NCI-H1436 (cell line): ENCODE measurements around the gene CBLB.
"Not testable (repeated sequence)": the region's sequence is repeated elsewhere in the genome, so short reads cannot be mapped to it uniquely, and the experiment has no call there.

Experiments used
- DNase-seq: peaks from one replicate; lab custom pipeline; 2025; lab: John Stamatoyannopoulos, UW

The CBLB gene

GRCh38 chr3:105752791-105753415 lies 115.9 kb downstream of the CBLB start:
- DNase-seq = no peak

DNA sequence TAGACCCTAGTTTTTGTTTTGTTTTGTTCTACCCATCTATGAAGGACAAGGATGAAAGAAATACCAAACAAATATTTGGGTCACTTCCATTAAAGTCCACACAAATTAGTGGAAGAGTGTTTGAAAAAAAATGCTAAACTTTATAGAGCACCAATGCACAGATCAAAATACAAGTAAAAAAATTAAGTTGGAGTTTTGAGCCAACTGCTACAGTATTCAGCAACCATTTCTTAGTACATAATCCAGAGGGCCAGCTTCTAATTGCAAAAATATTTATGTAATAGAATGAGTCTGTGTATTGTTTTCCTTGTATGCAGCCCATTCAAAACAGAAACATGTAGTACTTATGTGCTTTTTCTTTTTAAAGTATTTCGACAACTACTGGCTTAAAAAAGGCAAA lies 121.1 kb downstream of the CBLB start:
- no peak for DNase-seq

DNA sequence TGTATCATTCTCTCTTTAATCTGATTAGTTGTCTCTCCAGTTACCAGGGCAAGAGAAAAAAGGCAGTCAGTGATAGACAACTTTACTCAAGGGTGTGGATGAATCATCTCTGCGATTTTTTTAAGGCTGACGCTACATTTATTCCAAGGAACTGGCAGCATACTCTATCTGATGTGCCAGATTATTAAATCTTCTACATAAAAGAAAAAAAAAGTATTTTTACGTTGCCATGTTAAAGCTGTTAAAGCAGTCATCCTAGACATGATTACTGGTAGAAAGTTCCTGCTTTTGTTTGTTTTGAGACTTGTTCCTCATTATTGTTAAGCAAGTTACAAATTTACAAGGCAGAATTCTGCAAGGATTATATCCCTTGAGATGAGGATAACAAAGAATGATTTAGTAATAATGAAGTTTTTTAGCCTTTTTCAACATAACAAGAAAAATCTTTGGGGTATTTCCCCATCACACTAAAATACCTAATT lies 121.7 kb downstream of the CBLB start:
- no peak for DNase-seq

GRCh38 chr3:105746231-105746996 lies 122.4 kb downstream of the CBLB start:
- DNase-seq = no peak

DNA sequence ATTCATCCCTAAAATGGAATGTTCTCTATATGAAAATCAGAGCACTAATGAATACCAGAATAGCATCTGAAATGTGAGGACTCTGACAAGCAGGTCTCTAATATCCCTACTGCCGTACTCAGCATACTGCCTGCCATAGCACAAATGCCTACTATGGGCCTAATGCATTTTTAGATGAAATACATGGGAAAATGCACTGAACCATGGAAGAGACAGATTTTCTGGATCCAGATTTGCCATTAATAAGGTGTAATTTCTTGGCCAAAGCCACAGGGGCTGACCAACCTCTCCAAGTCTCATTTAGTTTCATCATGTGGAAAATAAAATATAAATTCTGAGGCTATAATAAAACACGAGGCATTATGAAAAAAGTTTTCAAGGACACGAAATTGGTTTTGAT lies 123.8 kb downstream of the CBLB start:
- DNase-seq = no peak

DNA sequence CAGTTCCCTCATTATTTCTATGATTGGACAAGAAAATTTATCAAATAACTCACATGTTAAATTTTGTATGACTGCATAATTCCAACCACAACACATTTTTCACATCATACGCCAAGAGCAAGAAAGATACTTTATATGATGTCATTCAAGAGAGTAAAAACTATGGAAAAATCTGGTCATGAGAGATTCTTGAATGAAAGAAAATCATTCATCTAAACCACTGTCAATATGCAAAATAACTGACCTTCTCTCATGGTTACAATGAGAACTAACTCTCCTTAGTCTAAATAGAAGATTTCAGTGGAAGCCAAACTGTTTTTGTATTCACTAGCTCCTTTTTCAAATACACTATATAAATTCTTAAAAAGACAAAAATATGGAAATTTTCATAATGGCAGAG lies 124.6 kb downstream of the CBLB start:
- DNase-seq = no peak

DNA sequence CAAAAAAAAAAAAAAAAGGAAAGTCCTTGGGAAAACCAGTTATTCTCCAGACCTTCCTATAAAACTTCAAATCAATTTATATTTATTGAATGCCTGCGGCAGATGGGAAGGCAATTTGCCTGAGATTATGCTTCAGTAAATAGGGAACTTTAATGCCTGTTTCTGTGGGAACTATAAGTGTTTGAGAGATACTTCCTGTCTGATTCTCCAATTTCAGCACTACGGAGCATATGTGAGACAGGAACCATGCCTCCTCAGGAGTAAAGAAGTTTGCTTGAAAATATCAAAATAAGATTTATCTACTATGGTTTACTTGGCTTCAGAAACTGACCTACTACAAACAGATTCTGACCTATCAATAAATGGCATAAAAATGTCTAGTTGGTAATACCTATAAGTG lies 135.5 kb downstream of the CBLB start:
- no peak for DNase-seq

DNA sequence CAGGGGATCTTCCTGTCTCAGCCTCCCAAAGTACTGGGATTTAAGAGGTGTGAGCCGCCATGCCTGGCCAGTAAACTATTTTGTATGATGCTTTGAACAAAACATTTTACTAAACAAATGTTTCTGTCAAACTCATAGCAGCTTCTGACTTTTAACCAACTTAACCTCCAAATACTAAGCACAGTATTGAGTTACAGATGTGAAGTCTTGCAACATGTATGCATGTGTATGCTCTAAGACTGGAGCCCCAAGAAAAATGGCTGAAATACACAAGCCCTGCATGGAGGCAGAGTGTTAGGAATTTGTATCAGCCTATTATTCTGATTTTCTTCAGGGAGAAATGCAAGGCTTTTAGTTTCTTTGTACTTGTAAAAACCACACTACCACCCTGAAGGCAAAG lies 137.1 kb downstream of the CBLB start:
- no peak for DNase-seq

- no peak for DNase-seq
Measured at GRCh38 chr3:105730801-105731354, 137.9 kb downstream of the CBLB start.

DNA sequence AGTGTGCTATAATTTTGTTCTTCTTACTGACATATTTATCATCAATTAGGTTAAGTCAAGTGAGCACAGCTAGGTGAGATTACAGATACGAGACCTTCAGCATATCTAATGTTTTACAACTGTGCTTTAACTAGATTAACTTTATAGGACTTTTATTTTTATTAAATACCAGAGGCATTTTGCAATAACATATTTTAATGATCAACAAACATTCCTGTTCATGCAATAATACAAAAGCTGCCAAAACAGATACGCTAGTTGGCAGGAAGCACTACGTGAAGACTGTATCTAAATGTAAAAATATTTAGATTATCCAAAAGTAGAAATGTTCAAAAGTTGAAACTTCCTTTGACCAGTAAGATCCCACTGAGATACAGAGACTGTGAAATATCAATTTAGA lies 139.1 kb downstream of the CBLB start:
- DNase-seq = no peak

GRCh38 chr3:105728771-105729312 lies 140.0 kb downstream of the CBLB start:
- no peak for DNase-seq

DNA sequence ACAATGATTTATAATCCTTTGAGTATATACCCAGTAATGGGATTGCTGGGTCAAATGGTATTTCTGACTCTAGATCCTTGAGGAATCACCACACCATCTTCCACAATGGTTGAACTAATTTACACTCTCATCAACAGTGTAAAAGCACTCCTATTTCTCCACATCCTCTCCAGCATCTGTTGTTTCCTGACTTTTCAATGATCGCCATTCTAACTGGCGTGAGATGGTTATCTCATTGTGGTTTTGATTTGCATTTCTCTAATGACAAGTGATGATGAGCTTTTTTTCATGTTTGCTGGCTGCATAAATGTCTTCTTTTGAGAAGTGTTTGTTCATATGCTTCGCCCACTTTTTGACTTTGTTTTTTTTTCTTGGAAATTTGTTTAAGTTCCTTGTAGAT lies 141.8 kb downstream of the CBLB start:
- DNase-seq = not testable (repeated sequence)

- DNase-seq = no peak
Measured at GRCh38 chr3:105722943-105723556, 145.8 kb downstream of the CBLB start.

GRCh38 chr3:105719791-105720190 lies 149.0 kb downstream of the CBLB start:
- DNase-seq = no peak

DNA sequence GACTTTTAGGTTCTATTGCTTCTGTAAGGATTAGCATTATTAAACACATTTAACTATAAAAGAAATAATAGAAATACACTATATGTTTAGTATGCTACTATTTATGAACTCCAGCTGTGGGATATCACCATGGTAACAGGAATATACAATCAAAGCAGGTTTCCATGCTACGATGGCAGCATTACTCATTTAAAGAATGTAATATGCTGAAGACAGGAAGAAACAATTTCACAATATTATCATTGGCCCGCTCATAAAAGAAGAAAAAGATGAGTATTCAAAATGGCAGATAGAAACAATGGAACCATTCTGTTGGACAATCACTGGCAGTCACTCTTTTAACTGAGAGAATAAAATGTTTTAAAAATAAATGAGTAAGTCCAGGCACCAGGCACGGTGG lies 153.4 kb downstream of the CBLB start:
- DNase-seq = no peak

DNA sequence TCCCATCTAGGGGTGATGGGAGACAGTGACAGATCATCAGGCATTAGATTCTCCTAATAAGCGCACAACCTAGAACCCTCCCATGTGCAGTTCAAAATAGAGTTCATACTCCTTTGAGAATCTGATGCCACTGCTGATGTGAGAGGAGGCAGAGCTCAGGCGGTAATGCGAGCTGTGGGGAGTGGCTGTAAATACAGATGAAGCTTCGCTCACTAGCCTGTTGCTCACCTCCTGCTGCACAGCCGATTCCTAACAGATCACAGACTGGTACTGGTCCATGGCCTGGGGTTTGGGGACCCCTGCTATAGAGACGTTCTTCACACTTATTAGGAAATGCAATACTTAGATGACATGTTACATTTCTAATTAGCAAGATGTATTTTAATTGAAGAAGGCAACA lies 154.4 kb downstream of the CBLB start:
- no peak for DNase-seq

GRCh38 chr3:105708980-105709379 lies 159.8 kb downstream of the CBLB start:
- no peak for DNase-seq

DNA sequence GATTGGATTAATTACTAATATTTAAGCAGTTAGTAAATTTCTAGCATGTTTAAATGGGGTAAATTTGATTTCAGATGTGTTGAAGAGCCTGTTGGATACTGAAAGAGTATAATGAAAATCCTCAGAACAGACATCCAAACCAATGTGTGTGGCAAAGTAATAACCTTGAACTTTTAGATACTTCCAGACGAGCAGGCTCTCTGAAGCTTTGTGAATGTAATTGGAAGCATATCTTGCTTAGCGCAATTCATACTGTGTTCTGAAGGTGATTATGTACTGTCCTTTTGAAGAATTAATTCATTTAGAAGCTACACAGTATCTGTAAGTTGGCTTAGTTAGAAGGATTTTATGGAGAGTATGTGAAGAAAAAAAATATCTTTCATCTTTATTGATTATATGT lies 161.8 kb downstream of the CBLB start:
- DNase-seq = no peak

DNA sequence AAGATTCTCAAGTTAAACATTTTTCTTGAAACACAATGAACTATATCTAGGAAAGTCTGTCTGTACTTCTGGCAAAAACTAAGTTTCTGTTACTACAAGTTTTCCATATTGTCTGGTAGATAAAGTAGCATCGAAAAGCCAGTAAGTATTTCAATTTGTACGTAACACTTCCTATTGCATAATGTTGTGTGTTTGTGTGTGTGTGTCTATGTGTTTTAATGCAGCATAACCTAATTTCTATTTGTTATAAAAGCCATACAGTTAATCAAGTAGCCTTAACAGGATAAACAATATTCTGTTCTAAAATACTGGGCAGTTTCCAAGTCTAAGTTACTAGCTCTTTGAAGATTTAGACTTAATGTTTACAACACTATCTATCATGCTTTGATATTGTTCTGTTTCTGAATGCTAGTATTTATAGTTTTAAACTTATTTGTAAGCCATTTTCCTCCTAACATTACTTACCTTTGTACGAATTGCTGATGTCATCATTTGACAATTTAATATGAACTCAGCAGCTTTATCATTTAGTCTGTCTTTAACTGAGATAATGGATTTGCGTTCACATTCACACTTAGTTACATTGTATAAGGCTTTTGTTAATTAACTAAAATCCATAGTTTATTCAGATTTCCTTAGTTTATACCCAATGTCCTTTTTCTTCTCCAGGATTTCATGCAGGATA lies 163.9 kb downstream of the CBLB start:
- no peak for DNase-seq

GRCh38 chr3:105700575-105700974 lies 168.2 kb downstream of the CBLB start:
- DNase-seq = no peak

GRCh38 chr3:105691633-105692032 lies 177.2 kb downstream of the CBLB start:
- no peak for DNase-seq

DNA sequence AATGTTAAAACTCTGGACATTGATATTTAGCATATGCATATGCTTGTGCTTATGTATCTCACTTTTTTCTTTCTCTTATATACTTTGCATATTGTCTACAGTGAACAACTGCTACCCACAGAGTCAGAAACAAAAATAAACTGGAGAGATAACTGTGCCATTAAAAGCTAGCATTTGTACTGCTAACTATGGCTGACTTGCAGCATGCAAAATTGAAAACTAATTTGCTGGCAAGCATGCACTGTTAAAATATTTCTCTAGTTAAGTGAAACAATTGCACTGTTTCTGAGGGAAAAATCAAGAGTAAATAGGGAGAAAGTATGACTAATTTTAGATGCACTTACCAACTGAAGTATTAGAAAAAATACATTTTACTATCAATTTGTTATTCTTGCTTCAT lies 177.8 kb downstream of the CBLB start:
- no peak for DNase-seq
